Measurements from ENCODE around the gene DST.

The DST gene

DNA sequence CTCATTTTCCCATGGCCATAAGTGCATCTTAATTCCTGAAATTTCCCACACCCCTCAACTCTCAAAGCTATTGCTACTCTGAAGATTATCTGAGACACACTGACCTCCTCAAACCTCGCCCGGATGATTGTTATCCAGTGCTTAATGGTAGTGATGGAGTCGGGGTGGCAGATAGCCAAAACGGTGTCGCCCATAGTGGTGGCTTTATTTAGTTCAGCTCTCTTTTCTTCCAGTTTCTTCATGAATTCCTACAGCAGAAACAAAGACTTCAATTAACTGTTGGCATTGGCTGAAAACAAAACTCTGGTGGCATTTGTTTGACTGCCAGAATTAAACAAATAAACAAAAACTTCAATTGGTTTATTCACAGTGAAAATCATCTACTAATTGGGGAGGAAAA lies 165.4 kb downstream of the DST start:
- no peak overlapping the region for H3K4ac ChIP-seq (ENCODE audit: low read depth, low read length)
- H2BK12ac ChIP-seq (ENCODE audit: low read length), result no peak overlapping the region
- no peak overlapping the region for H2BK5ac ChIP-seq (ENCODE audit: low read depth, low read length, poor library complexity)
- H3K27me3 ChIP-seq (ENCODE audit: insufficient read depth, low read length), result no peaks in the 10 kb centered on the region
- no peak overlapping the region for H3K14ac ChIP-seq (ENCODE audit: low read length)
- no peak overlapping the region for H2AK5ac ChIP-seq (ENCODE audit: low read length)
- H3K9ac ChIP-seq (ENCODE audit: low read length), result no peak overlapping the region
- no peak overlapping the region for H2AFZ ChIP-seq (ENCODE audit: insufficient read depth, low read length, poor library complexity)
- H3K4me2 ChIP-seq (ENCODE audit: low read length), result no peak overlapping the region
- peaks cover 2% of the 10 kb centered on the region for H3K79me1 ChIP-seq (ENCODE audit: low read length)
- no peak overlapping the region for H2BK120ac ChIP-seq (ENCODE audit: insufficient read depth, low read length, poor library complexity)
- no peaks in the 10 kb centered on the region for H3K9me3 ChIP-seq (ENCODE audit: insufficient read depth, low read depth, low read length)
- WGBS (ENCODE audit: extremely low coverage, insufficient coverage, insufficient read length), result no CpG with 5 or more reads among the region's 5 CpGs
- no peak overlapping the region for H3K4me3 ChIP-seq (ENCODE audit: low read depth, low read length)
- H3K23ac ChIP-seq (ENCODE audit: low read length), result no peak overlapping the region
- H4K12ac ChIP-seq (ENCODE audit: low read depth, low read length), result no peak overlapping the region
- H3K36me3 ChIP-seq (ENCODE audit: control insufficient read depth in 1 of 2, insufficient read depth in 2 of 2, low read length in 2 of 2), result peaks cover 4 to 8% of the 10 kb centered on the region in 2 experiments
- H3K18ac ChIP-seq (ENCODE audit: low read length), result no peak overlapping the region
- no peaks in the 10 kb centered on the region for H3K79me2 ChIP-seq (ENCODE audit: control insufficient read depth, insufficient read depth, low read length, poor library complexity)
- H4K8ac ChIP-seq (ENCODE audit: low read depth, low read length), result no peak overlapping the region
- H3K27ac ChIP-seq (ENCODE audit: low read depth, low read length), result no peak overlapping the region
- H3K4me1 ChIP-seq (ENCODE audit: control insufficient read depth in 1 of 2, insufficient read depth in 2 of 2, low read length in 2 of 2), result peaks cover 0 to 4% of the 10 kb centered on the region in 2 experiments
- no peak for DNase-seq
- no peak overlapping the region for H4K91ac ChIP-seq (ENCODE audit: low read depth, low read length)

DNA sequence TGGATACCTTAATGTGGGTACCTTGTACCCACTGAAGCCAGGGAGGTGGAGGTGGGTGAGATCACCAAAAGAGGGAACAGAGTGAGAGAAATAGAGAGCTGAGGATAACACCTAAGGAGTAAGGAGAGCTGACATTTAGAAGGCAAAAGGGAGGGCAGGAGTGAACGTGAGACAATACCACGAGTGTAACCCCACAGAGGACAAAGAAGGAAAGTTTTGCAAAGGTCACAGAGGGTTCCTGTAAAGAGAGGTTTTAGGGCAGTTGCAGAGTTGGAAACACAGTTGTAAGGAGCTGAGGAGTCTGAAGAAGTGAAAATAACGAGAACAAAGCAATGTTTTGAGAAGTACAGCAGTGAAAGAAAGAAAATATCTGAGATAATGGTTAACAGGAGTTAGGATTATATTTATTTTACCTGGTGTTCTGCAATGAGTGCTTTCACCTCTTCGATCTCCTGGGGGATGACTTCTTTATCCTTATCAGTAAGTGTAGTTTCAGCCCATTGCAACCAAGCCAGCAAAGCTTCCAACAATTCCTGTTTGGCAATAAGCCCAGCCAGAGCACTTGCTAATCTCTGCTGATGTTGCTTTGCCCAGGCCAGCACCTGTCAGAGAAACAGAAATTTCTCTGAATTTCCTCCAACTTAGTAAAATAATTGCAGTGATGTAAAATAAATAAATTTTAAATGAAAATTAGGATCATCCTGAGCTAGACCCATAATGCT lies 166.8 kb downstream of the DST start:
- Histone ChIP-seq H2BK120ac (ENCODE audit: insufficient read depth, low read length, poor library complexity) (no peak overlapping the region), H4K8ac (ENCODE audit: low read depth, low read length) (no peak overlapping the region), H3K79me2 (ENCODE audit: control insufficient read depth, insufficient read depth, low read length, poor library complexity) (no peaks in the 10 kb centered on the region), H3K4me1 (ENCODE audit: control insufficient read depth in 1 of 2, insufficient read depth in 2 of 2, low read length in 2 of 2) (peaks cover 0 to 4% of the 10 kb centered on the region in 2 experiments), H3K79me1 (ENCODE audit: low read length) (peaks cover 2% of the 10 kb centered on the region), H3K4me2 (ENCODE audit: low read length) (no peak overlapping the region), H3K4ac (ENCODE audit: low read depth, low read length) (no peak overlapping the region), H2AFZ (ENCODE audit: insufficient read depth, low read length, poor library complexity) (no peak overlapping the region), H4K12ac (ENCODE audit: low read depth, low read length) (no peak overlapping the region), H4K91ac (ENCODE audit: low read depth, low read length) (no peak overlapping the region), H2BK12ac (ENCODE audit: low read length) (peak overlapping the region; percentile 23), H3K27ac (ENCODE audit: low read depth, low read length) (no peak overlapping the region), H3K27me3 (ENCODE audit: insufficient read depth, low read length) (no peaks in the 10 kb centered on the region), H3K18ac (ENCODE audit: low read length) (no peak overlapping the region), H3K14ac (ENCODE audit: low read length) (no peak overlapping the region), H3K36me3 (ENCODE audit: control insufficient read depth in 1 of 2, insufficient read depth in 2 of 2, low read length in 2 of 2) (peaks cover 2 to 8% of the 10 kb centered on the region in 2 experiments), H3K9ac (ENCODE audit: low read length) (no peak overlapping the region), H3K23ac (ENCODE audit: low read length) (no peak overlapping the region), H2BK5ac (ENCODE audit: low read depth, low read length, poor library complexity) (peak overlapping the region; percentile 12), H3K9me3 (ENCODE audit: insufficient read depth, low read depth, low read length) (no peaks in the 10 kb centered on the region), H3K4me3 (ENCODE audit: low read depth, low read length) (no peak overlapping the region), H2AK5ac (ENCODE audit: low read length) (no peak overlapping the region)
- no CpG with 5 or more reads among the region's 4 CpGs for WGBS (ENCODE audit: extremely low coverage, insufficient coverage, insufficient read length)
- DNase-seq, result peak in 1 of 2 donors; percentile 49

DNA sequence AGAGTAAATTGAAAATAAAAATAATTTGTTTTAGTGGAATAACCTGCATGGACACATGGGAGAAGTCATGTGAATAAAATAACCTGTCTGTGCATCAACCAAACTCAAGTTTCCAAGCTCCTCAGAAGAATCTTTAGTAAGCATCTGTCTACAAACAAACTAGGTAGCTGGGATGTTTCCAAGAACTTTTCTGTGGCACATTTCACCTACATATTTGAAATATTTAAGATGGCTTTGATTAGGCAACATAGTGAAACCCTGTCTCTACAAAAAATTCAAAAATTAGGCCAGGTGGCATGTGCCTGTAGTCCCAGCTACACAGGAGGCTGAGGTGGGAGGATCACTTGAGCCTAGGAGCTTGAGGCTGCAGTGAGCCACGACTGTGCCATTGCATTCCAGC lies 168.2 kb downstream of the DST start:
- Histone ChIP-seq H2AK5ac (ENCODE audit: low read length) (no peak overlapping the region), H3K9me3 (ENCODE audit: insufficient read depth, low read depth, low read length) (no peaks in the 10 kb centered on the region), H3K14ac (ENCODE audit: low read length) (no peak overlapping the region), H2BK5ac (ENCODE audit: low read depth, low read length, poor library complexity) (no peak overlapping the region), H4K8ac (ENCODE audit: low read depth, low read length) (no peak overlapping the region), H3K18ac (ENCODE audit: low read length) (no peak overlapping the region), H3K4me2 (ENCODE audit: low read length) (no peak overlapping the region), H3K9ac (ENCODE audit: low read length) (no peak overlapping the region), H4K12ac (ENCODE audit: low read depth, low read length) (no peak overlapping the region), H3K27me3 (ENCODE audit: insufficient read depth, low read length) (no peaks in the 10 kb centered on the region), H2BK120ac (ENCODE audit: insufficient read depth, low read length, poor library complexity) (no peak overlapping the region), H3K4me3 (ENCODE audit: low read depth, low read length) (no peak overlapping the region), H4K91ac (ENCODE audit: low read depth, low read length) (no peak overlapping the region), H3K4me1 (ENCODE audit: control insufficient read depth in 1 of 2, insufficient read depth in 2 of 2, low read length in 2 of 2) (peaks cover 0 to 2% of the 10 kb centered on the region in 2 experiments), H3K79me2 (ENCODE audit: control insufficient read depth, insufficient read depth, low read length, poor library complexity) (no peaks in the 10 kb centered on the region), H3K23ac (ENCODE audit: low read length) (no peak overlapping the region), H3K79me1 (ENCODE audit: low read length) (no peaks in the 10 kb centered on the region), H3K36me3 (ENCODE audit: control insufficient read depth in 1 of 2, insufficient read depth in 2 of 2, low read length in 2 of 2) (peaks cover 2 to 8% of the 10 kb centered on the region in 2 experiments), H2BK12ac (ENCODE audit: low read length) (no peak overlapping the region), H3K27ac (ENCODE audit: low read depth, low read length) (no peak overlapping the region), H3K4ac (ENCODE audit: low read depth, low read length) (no peak overlapping the region), H2AFZ (ENCODE audit: insufficient read depth, low read length, poor library complexity) (no peak overlapping the region)
- peak; percentile 34 to 87 for DNase-seq
- WGBS (ENCODE audit: extremely low coverage, insufficient coverage, insufficient read length), result no CpG with 5 or more reads among the region's 1 CpG

DNA sequence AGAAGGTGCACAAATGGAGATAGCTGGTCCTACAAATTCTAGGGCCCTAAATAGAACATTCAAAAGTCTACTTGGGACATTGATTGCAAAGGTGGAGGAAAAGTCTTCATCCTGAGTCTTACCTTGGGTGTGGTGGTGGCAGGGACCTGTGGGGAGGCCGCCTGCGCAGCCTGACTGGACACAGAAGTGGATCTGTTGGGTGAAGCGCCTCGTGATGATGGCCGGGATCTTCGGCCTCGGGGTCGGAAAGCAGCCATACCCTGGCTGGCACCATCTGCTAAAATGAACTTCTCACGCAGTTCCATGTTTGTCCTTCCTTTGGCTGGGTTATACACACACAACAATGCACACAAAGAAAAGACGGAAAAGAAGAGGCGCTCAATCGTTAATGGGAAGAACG lies 179.2 kb downstream of the DST start:
- Histone ChIP-seq H3K9ac (ENCODE audit: low read length) (no peak overlapping the region), H3K27me3 (ENCODE audit: insufficient read depth, low read length) (no peaks in the 10 kb centered on the region), H3K79me1 (ENCODE audit: low read length) (peaks cover 7% of the 10 kb centered on the region), H2AFZ (ENCODE audit: insufficient read depth, low read length, poor library complexity) (no peak overlapping the region), H3K23ac (ENCODE audit: low read length) (no peak overlapping the region), H2AK5ac (ENCODE audit: low read length) (no peak overlapping the region), H3K27ac (ENCODE audit: low read depth, low read length) (no peak overlapping the region), H3K4ac (ENCODE audit: low read depth, low read length) (no peak overlapping the region), H2BK12ac (ENCODE audit: low read length) (no peak overlapping the region), H3K4me2 (ENCODE audit: low read length) (no peak overlapping the region), H3K14ac (ENCODE audit: low read length) (no peak overlapping the region), H3K36me3 (ENCODE audit: control insufficient read depth in 1 of 2, insufficient read depth in 2 of 2, low read length in 2 of 2) (peaks cover 8 to 18% of the 10 kb centered on the region in 2 experiments), H3K79me2 (ENCODE audit: control insufficient read depth, insufficient read depth, low read length, poor library complexity) (no peaks in the 10 kb centered on the region), H3K9me3 (ENCODE audit: insufficient read depth, low read depth, low read length) (no peaks in the 10 kb centered on the region), H3K4me3 (ENCODE audit: low read depth, low read length) (no peak overlapping the region), H4K8ac (ENCODE audit: low read depth, low read length) (no peak overlapping the region), H4K12ac (ENCODE audit: low read depth, low read length) (no peak overlapping the region), H2BK120ac (ENCODE audit: insufficient read depth, low read length, poor library complexity) (no peak overlapping the region), H3K4me1 (ENCODE audit: control insufficient read depth in 1 of 2, insufficient read depth in 2 of 2, low read length in 2 of 2) (peaks cover 4 to 5% of the 10 kb centered on the region in 2 experiments), H2BK5ac (ENCODE audit: low read depth, low read length, poor library complexity) (no peak overlapping the region), H3K18ac (ENCODE audit: low read length) (no peak overlapping the region), H4K91ac (ENCODE audit: low read depth, low read length) (no peak overlapping the region)
- no peak for DNase-seq
- WGBS (ENCODE audit: extremely low coverage, insufficient coverage, insufficient read length), result no CpG with 5 or more reads among the region's 13 CpGs
